Measurements from ENCODE around the gene PNLIPRP1.

Gene PNLIPRP1

DNA sequence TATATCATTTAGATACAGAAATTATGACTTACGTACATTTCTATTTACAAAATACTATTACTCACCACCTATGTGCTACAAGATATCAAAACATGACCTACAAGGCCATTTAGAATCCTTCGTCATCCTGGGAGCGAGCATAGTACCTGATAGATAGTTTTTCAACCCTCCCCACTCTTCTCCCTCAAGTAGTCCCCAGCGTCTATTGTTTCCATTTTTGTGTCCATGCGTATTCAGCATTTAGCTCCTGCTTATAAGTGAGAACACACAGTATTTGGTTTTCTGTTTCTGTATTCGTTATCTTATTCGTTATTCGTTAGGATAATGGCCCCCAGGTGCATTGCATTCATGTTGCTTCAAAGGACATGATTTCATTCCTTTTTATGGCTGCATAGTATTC, 58.1 kb downstream of the PNLIPRP1 start:
- no peak overlapping the region for H2AFZ ChIP-seq (ENCODE audit: low read depth, low read length)
- no peak for TF ChIP-seq EZH2 (IDR thresholded peaks at IDR 0.05; ENCODE audit: borderline replicate concordance, low read depth, low read length, severe bottlenecking)
- TF ChIP-seq, protein P1, sequence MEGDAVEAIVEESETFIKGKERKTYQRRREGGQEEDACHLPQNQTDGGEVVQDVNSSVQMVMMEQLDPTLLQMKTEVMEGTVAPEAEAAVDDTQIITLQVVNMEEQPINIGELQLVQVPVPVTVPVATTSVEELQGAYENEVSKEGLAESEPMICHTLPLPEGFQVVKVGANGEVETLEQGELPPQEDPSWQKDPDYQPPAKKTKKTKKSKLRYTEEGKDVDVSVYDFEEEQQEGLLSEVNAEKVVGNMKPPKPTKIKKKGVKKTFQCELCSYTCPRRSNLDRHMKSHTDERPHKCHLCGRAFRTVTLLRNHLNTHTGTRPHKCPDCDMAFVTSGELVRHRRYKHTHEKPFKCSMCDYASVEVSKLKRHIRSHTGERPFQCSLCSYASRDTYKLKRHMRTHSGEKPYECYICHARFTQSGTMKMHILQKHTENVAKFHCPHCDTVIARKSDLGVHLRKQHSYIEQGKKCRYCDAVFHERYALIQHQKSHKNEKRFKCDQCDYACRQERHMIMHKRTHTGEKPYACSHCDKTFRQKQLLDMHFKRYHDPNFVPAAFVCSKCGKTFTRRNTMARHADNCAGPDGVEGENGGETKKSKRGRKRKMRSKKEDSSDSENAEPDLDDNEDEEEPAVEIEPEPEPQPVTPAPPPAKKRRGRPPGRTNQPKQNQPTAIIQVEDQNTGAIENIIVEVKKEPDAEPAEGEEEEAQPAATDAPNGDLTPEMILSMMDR (IDR thresholded peaks at IDR 0.05; ENCODE audit: borderline replicate concordance, extremely low read depth, low read length, poor library complexity, severe bottlenecking) = no peak
- DNase-seq (no peak), ATAC-seq (ENCODE audit: insufficient read depth, low read depth) (no peak)
- H3K9ac ChIP-seq (ENCODE audit: low read depth, low read length) = no peak overlapping the region
- H3K27ac ChIP-seq (ENCODE audit: low read length) = no peak overlapping the region
- H3K79me2 ChIP-seq (ENCODE audit: insufficient read depth, low read length) = no peaks in the 10 kb centered on the region
- no peaks in the 10 kb centered on the region for H3K4me1 ChIP-seq (ENCODE audit: insufficient read depth, low read length)
- no peak overlapping the region for H3K4me2 ChIP-seq (ENCODE audit: insufficient read depth, low read length)
- H4K20me1 ChIP-seq (ENCODE audit: insufficient read depth, low read length) = no peaks in the 10 kb centered on the region
- no peak overlapping the region for H3K4me3 ChIP-seq (ENCODE audit: low read depth in 1 of 2, low read length in 2 of 2)
- no peaks in the 10 kb centered on the region for H3K9me3 ChIP-seq (ENCODE audit: insufficient read depth, low read length, severe bottlenecking)
- H3K27me3 ChIP-seq (ENCODE audit: insufficient read depth, low read length, poor library complexity) = no peaks in the 10 kb centered on the region
- H3K36me3 ChIP-seq (ENCODE audit: insufficient read depth, low read length) = no peaks in the 10 kb centered on the region

DNA sequence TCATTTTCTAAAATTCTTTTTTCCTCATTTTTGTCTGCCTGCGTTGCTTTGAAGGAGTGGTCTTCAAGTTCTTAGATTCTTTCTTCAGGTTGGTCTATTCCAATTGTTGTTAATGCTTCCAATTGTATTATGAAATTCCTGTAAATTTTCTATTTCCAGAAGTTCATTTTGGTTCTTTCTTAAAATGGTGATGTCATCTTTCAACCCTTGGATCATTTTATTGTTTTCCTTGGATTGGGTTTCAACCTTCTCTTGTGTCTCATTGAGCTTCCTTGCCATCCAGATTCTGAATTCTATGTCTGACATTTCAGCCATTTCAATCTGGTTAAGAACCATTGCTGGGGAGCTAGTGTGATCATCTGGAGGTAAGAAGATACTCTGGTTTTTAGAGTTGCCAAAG, 63.1 kb downstream of the PNLIPRP1 start:
- Histone ChIP-seq H3K27ac (ENCODE audit: low read length) (no peak overlapping the region), H3K4me2 (ENCODE audit: insufficient read depth, low read length) (no peak overlapping the region), H2AFZ (ENCODE audit: low read depth, low read length) (no peak overlapping the region), H3K9me3 (ENCODE audit: insufficient read depth, low read length, severe bottlenecking) (no peaks in the 10 kb centered on the region), H3K4me3 (ENCODE audit: low read depth in 1 of 2, low read length in 2 of 2) (no peak overlapping the region), H4K20me1 (ENCODE audit: insufficient read depth, low read length) (no peaks in the 10 kb centered on the region), H3K27me3 (ENCODE audit: insufficient read depth, low read length, poor library complexity) (no peaks in the 10 kb centered on the region), H3K36me3 (ENCODE audit: insufficient read depth, low read length) (no peaks in the 10 kb centered on the region), H3K79me2 (ENCODE audit: insufficient read depth, low read length) (no peaks in the 10 kb centered on the region), H3K9ac (ENCODE audit: low read depth, low read length) (no peak overlapping the region), H3K4me1 (ENCODE audit: insufficient read depth, low read length) (no peaks in the 10 kb centered on the region)
- no peak for DNase-seq
- TF ChIP-seq, protein P1 (IDR thresholded peaks at IDR 0.05; ENCODE audit: borderline replicate concordance, extremely low read depth, low read length, poor library complexity, severe bottlenecking) = no peak
- no peak for TF ChIP-seq EZH2 (IDR thresholded peaks at IDR 0.05; ENCODE audit: borderline replicate concordance, low read depth, low read length, severe bottlenecking)
- ATAC-seq (ENCODE audit: insufficient read depth, low read depth) = no peak

DNA sequence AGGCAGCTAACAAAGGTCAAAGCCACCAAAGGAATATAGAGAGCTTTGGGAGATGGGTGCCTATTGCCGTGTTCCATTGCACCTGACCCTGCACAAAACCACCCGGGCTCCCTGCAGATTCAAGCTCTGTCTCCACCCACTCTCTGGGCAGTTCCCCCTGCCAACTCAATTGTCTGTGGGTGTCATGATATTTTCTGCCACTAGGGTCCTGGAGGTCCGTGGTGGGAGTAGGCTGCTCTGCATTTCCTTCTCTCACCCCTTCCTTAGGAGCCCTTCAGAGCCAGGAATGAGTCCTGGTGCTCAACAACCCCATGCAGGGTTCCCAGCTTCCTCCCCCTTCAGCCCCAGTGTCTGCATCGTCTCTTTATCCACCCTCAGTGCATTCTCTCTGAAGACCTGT, 64.1 kb downstream of the PNLIPRP1 start:
- no peak overlapping the region for H2AFZ ChIP-seq (ENCODE audit: low read depth, low read length)

More for the DNA sequence above, 64.1 kb downstream of the PNLIPRP1 start:
- Histone ChIP-seq H3K9ac (ENCODE audit: low read depth, low read length) (no peak overlapping the region), H3K4me3 (ENCODE audit: low read depth in 1 of 2, low read length in 2 of 2) (no peak overlapping the region), H3K36me3 (ENCODE audit: insufficient read depth, low read length) (no peaks in the 10 kb centered on the region), H3K9me3 (ENCODE audit: insufficient read depth, low read length, severe bottlenecking) (no peaks in the 10 kb centered on the region), H4K20me1 (ENCODE audit: insufficient read depth, low read length) (no peaks in the 10 kb centered on the region), H3K27me3 (ENCODE audit: insufficient read depth, low read length, poor library complexity) (no peaks in the 10 kb centered on the region), H3K4me2 (ENCODE audit: insufficient read depth, low read length) (no peak overlapping the region), H3K4me1 (ENCODE audit: insufficient read depth, low read length) (no peaks in the 10 kb centered on the region), H3K79me2 (ENCODE audit: insufficient read depth, low read length) (no peaks in the 10 kb centered on the region), H3K27ac (ENCODE audit: low read length) (no peak overlapping the region)
- ATAC-seq (ENCODE audit: insufficient read depth, low read depth) (no peak), DNase-seq (no peak)
- TF ChIP-seq, protein P1 (IDR thresholded peaks at IDR 0.05; ENCODE audit: borderline replicate concordance, extremely low read depth, low read length, poor library complexity, severe bottlenecking) = peak; percentile 21
- no peak for TF ChIP-seq EZH2 (IDR thresholded peaks at IDR 0.05; ENCODE audit: borderline replicate concordance, low read depth, low read length, severe bottlenecking)
